ENCODE data around the gene MAL.

DNA sequence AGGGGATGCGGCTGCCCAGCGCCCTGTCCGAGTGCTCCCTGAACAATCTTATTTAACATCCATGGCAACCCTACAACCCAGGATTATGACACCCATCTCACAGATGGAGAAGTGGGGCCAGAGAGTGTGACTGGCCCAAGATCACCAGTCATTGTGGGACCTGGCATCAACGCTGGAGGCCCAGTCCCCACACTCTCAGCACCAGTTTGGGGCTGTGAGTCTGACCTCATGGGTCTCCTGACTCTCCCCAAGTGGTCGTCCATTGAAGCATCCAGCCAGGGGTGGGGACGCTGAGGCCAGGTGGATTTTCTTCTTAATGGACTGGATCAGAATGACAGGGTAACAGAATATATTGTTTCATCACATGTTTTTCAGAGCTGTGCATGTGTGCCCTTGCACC, 24.5 kb downstream of the MAL start:
- TF ChIP-seq, protein P1, sequence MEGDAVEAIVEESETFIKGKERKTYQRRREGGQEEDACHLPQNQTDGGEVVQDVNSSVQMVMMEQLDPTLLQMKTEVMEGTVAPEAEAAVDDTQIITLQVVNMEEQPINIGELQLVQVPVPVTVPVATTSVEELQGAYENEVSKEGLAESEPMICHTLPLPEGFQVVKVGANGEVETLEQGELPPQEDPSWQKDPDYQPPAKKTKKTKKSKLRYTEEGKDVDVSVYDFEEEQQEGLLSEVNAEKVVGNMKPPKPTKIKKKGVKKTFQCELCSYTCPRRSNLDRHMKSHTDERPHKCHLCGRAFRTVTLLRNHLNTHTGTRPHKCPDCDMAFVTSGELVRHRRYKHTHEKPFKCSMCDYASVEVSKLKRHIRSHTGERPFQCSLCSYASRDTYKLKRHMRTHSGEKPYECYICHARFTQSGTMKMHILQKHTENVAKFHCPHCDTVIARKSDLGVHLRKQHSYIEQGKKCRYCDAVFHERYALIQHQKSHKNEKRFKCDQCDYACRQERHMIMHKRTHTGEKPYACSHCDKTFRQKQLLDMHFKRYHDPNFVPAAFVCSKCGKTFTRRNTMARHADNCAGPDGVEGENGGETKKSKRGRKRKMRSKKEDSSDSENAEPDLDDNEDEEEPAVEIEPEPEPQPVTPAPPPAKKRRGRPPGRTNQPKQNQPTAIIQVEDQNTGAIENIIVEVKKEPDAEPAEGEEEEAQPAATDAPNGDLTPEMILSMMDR (IDR thresholded peaks at IDR 0.05) = no peak
- no peak for TF ChIP-seq POLR2A (IDR thresholded peaks at IDR 0.05)

All from Peyer's patch (tissue), 4 donors.